HFF-Myc (cell line): ENCODE measurements around the gene CD44.

Experiments used
- DNase-seq: peaks from one replicate; pipeline ENCODE4 v3.0.0-alpha.2; 2011; ENCODE audit warnings: low read depth; ENCODE audit errors: extremely low read depth
- H3K4me3 ChIP-seq: replicated peaks from 2 replicates; pipeline ENCODE4 v1.5.1; 2011; ENCODE audit warnings: low read depth, mild to moderate bottlenecking, control low read depth, low read length
- TF ChIP-seq, protein P1 (sequence below): IDR thresholded peaks from 2 replicates; pipeline ENCODE4 v1.5.1; 2012; ENCODE audit warnings: mild to moderate bottlenecking, low read depth, low read length, control low read depth; ENCODE audit errors: missing control alignments

CD44 gene

DNA sequence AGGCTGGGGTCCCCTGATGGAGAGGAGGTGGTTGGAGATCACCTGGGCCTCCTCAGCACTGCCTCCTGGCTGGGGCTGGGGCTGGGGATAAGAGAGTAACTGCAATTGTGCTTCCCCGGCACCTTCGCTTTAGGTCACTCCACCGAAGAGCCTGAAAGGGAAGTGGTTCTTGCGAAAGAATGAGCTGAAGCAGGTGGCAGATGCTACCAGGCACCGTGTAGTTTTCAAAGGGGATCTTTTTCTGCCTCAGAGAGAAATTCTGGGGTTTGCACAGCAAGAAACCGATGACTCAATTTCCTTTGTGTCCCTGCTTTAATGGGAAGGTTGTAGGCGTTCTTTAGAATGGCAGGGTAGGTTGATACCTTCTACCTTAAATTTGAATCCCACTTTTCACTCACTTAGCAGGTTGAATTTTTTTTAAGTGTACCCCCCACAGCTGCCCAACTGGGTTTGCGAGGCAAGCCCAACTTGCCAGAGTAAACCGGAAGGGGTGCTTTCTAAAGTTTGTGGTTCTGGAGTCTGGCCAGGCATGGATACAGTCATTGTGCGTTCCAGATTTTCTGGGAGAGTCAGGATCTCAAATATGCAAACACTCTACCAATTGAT lies 5.3 kb downstream of the CD44 start:
- peak overlapping the region; percentile 78 for H3K4me3 ChIP-seq
- TF ChIP-seq, protein P1, sequence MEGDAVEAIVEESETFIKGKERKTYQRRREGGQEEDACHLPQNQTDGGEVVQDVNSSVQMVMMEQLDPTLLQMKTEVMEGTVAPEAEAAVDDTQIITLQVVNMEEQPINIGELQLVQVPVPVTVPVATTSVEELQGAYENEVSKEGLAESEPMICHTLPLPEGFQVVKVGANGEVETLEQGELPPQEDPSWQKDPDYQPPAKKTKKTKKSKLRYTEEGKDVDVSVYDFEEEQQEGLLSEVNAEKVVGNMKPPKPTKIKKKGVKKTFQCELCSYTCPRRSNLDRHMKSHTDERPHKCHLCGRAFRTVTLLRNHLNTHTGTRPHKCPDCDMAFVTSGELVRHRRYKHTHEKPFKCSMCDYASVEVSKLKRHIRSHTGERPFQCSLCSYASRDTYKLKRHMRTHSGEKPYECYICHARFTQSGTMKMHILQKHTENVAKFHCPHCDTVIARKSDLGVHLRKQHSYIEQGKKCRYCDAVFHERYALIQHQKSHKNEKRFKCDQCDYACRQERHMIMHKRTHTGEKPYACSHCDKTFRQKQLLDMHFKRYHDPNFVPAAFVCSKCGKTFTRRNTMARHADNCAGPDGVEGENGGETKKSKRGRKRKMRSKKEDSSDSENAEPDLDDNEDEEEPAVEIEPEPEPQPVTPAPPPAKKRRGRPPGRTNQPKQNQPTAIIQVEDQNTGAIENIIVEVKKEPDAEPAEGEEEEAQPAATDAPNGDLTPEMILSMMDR, result peak; percentile 9
- DNase-seq, result peak; percentile 55

DNA sequence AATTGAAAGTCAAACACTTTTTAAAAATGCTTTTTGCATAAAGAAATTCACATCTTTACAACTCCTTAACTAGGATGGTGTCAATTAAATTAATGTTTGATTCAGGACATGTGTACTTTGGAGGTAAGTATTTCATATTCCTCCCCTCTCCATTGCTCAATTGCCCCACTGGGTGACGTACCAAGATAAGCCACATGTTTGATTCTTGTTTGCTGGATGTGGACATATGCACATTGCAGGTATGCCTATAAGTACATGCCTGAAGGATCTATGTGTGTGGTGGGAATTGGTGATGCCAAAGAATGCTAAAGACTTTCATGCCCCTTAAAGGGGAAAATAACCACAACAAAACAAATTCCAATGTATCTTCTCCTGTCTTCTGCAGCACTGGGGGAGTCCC lies 5.8 kb downstream of the CD44 start:
- DNase-seq, result no peak
- H3K4me3 ChIP-seq, result peak overlapping the region; percentile 78
- TF ChIP-seq, protein P1, result no peak

DNA sequence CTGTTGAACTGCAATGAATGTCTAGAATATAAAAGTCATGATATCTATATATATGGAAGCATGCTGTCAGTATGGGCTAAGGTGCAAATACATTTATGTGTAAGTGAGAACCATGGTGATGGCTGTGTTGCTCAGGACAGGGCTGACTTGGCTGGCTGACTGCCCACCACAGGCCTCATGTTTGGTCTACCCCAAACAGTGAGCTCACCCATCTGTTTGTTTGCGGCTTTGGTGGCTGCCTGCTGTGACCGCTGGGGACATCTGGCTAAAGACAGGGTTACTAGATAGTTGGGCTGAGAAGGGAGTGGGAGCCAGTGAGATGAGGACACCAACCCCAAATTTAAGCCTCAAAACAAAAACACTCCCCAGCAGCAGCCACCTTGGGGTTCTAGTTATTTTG lies 6.3 kb downstream of the CD44 start:
- no peak for DNase-seq

DNA sequence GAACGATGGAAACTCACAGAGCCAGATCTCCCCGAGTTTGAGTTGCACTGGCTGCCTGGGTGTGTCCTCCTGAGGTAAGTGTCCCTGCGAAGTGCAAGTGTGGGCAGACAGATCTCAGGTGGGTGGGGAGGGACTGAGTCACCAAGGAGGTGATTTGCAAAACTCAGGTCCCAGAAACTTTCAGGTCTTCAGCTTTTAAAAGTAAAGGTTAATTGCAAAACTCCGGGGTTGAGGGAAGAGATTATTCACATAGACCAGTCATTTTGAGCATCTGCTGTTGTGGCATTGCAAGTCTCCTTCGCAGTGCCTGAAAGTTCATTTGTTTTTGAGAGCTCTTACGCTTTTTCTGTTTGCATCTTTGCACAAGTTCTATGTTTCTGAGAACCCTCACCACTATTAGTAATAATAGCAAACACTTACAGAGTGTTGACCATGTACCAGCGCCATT lies 7.1 kb downstream of the CD44 start:
- TF ChIP-seq, protein P1, result no peak
- no peak overlapping the region for H3K4me3 ChIP-seq
- DNase-seq, result no peak

More for the DNA sequence above, 6.3 kb downstream of the CD44 start:
- H3K4me3 ChIP-seq, result peak overlapping the region; percentile 78
- TF ChIP-seq, protein P1, result no peak

DNA sequence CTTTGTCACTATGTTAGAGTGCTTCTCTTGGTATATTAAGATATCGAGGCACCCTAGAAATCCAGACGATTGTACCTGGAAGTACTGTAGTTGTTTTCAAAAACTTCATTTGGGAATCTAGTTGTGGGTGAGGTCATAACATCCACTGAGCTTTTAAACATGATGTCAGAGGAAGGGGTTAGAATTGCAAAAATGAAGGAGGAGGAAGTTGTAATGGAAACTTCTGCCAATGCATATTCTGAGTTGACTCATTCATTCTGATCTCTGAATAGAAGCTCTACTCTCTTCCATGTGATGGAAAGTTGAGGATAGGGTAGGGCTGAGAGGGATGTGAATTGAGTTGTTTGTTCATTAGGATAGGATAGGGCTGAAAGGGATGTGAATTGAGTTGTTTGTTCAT lies 7.7 kb downstream of the CD44 start:
- no peak overlapping the region for H3K4me3 ChIP-seq
- DNase-seq, result no peak
- TF ChIP-seq, protein P1, result no peak

DNA sequence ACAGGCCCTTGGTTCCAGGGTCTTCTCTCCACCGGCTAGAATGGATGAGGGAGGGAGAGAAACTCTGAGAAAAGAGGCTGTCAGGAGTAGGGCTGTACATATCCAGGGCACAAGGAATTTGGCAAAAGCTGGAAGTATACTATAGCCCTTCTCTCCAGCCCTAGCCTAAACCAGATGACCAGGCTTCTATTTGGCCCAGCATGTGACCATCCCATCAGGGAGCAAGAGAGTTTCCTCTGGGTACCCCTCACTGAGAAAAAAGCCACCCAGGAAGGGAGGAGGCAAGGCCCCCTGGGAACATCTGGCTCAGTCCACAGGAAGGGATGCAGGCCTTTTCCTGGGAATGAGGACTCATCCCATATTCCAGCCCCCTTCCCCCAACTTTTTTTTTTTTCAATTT lies 8.3 kb downstream of the CD44 start:
- H3K4me3 ChIP-seq, result no peak overlapping the region
- TF ChIP-seq, protein P1, result no peak
- no peak for DNase-seq
